ENCODE results near the gene BEND3.

DNA sequence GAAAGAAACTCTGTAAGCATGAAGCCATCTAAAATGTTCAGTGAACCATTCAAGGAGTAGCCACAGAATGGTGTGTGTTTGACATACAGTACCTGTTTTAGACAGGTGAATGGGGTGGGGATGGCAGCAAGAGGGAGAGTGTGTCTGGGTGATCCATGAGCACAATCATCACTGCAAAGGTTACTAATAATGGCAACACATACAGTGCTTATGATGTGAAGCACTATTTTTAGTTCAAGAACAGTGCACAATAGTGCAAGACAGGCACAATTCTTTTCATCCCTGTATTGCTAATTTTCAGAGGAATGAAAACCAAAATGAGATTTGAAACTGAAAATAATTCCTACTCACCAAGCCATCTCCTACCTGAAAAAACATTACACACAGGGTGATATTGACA is 14.1 kb downstream of the BEND3 start:
- TF ChIP-seq, protein P1, sequence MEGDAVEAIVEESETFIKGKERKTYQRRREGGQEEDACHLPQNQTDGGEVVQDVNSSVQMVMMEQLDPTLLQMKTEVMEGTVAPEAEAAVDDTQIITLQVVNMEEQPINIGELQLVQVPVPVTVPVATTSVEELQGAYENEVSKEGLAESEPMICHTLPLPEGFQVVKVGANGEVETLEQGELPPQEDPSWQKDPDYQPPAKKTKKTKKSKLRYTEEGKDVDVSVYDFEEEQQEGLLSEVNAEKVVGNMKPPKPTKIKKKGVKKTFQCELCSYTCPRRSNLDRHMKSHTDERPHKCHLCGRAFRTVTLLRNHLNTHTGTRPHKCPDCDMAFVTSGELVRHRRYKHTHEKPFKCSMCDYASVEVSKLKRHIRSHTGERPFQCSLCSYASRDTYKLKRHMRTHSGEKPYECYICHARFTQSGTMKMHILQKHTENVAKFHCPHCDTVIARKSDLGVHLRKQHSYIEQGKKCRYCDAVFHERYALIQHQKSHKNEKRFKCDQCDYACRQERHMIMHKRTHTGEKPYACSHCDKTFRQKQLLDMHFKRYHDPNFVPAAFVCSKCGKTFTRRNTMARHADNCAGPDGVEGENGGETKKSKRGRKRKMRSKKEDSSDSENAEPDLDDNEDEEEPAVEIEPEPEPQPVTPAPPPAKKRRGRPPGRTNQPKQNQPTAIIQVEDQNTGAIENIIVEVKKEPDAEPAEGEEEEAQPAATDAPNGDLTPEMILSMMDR (IDR thresholded peaks at IDR 0.05; ENCODE audit: low read depth, low read length) = no peak
- TF ChIP-seq EZH2phosphoT487 (IDR thresholded peaks at IDR 0.05; ENCODE audit: low read depth) = no peak
